Measurements from ENCODE around the gene BATF2.
"Not testable (repeated sequence)": the region's sequence is repeated elsewhere in the genome, so short reads cannot be mapped to it uniquely, and the experiment has no call there.

BATF2 gene

DNA sequence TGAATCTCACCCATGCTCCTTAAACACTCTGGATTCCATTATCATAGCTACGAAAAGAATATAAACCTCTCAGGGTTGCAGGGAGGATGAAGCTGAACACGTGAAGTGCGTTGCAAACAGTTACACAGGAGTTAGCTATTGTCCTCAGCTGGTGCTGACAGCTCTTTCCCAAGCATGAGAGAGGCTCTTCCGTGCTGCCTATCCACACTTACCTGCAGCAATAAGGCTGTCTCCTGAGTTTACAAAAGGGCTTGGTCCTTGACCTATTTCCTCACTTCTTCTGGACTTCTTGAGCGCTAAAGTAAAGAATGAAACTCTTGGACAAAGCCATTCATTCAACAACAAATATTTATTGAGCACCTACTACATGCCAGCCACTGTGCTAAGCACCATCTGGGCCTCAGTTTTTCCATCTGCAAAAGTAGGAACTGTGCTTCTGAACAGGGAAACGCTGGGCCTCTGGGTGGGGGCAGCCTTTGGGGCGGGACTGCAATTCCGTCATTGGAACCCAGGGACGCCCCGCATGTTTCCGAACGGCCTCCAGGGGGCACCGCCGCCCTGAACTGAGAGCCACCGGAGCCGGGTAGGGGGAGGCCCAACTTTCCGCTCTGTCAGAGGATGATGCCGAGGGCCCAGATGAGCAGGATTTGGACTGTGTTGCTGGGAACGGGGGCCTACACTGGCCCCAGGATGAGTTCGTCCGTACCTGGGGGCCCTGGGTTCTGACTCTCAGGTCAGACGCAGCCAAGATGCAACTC, 16.5 kb upstream of the BATF2 start:
- DNase-seq = no peak

DNA sequence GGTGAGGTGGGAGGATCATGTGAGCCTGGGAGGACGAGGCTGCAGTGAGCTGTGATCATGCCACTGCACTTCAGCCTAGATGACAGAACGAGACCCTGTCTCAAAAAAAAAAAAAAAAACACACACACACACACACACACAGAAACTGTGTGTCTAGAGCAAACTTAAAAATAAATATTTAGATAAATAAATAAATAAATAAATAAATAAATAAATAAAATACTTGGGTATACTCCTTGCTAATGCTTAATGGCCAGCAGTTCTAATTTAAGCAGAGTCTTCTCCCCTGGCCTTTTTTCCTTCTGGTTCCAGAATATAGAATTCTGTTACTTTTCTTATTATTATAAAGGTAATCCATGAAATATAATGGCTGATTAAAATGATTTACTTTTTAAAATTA, 12.1 kb upstream of the BATF2 start:
- no peak for DNase-seq

DNA sequence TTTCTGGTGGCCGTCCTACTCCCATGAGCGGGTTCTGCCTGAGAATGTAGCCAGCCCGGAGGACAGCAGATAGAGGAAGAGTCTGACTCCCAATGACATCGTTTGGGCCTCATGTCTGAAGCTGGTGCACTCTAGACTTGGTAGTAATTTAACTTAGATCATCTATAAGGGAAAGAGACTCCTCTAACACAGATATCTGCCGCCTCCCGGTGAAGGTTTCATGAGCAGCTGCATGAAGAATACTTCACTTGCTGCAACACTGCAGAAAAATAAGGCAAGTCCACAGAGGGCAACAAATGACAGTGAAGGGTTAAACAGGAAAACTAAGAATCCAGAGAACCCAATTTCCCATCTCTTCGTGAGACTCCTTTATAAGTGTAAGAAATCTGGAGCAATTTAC, 11.2 kb upstream of the BATF2 start:
- DNase-seq = no peak

DNA sequence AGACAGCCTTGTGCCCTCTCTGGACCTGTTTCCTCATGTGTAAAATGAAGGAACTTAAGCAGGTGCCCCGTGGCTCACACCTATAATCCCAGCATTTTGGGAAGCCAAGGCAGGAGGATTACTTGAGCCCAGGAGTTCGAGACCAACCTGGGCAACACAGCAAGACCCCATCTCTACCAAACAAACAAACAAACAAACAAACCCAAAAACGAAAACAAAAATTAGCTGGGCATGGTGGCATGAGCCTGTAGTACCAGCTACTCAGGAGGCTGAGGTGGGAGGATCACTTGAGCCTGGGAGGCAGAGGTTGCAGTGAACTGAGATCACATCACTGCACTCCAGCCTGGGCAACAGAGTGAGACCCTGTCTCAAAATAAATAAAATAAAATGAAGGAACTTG, 7.2 kb upstream of the BATF2 start:
- not testable (repeated sequence) for DNase-seq

DNA sequence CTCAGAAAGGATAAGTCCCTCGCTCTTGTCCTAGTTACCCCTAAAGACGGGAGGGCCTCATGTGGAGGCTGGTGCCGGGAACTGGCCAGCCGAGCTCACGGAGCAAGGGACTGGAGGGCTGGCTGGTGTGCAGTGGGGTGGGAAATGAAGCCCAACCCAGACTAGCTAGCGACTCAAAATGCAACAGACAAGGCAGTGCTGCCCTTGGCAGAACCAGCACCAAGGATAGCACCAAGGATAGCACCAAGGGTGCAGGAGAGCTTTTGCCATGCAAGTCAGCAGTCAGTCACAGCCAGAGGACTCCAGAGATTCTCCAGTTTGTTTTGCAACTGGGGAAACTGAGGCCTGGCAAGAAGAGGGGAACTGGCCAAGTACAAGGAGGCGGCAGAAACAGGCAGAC, 6.5 kb upstream of the BATF2 start:
- DNase-seq = no peak

DNA sequence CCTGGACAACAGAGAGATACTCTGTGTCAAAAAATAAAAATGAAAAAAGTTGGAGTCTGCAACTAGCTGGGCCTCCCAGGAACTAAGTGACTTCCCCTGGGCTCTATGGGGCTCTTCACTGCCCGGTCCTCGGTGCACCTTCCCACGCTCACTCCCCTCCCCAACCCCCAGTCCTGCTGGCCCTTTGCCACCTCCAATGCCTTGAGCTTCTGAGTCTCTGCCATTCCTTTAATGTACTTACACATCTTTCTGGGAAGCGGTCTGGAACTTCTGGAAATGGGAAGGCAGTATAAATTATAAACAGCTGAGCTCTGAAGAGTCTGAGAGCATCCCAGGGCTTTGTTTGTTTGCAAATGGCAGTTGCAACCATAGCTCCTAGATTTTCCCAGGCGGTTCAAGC, 5.9 kb upstream of the BATF2 start:
- DNase-seq = no peak

DNA sequence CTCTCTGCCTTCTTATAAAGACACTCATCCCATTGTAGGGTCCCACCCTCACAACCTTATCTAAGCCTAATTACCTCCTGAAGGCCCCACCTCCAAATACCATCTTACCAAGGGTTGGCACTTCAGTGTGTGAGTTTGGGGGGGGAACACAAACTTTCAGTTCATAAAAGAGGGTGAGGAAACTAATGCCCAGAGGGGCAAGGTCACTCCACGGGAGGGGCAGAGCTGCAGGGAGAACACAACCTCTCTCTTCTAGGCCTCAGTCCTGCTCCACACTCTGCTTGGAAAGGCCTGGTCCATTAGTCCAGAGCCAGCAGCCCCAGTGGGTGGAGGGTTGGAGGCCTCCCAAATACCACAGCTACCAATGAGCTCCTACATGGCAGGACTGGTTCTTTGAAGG, 2.7 kb upstream of the BATF2 start:
- no peak for DNase-seq

DNA sequence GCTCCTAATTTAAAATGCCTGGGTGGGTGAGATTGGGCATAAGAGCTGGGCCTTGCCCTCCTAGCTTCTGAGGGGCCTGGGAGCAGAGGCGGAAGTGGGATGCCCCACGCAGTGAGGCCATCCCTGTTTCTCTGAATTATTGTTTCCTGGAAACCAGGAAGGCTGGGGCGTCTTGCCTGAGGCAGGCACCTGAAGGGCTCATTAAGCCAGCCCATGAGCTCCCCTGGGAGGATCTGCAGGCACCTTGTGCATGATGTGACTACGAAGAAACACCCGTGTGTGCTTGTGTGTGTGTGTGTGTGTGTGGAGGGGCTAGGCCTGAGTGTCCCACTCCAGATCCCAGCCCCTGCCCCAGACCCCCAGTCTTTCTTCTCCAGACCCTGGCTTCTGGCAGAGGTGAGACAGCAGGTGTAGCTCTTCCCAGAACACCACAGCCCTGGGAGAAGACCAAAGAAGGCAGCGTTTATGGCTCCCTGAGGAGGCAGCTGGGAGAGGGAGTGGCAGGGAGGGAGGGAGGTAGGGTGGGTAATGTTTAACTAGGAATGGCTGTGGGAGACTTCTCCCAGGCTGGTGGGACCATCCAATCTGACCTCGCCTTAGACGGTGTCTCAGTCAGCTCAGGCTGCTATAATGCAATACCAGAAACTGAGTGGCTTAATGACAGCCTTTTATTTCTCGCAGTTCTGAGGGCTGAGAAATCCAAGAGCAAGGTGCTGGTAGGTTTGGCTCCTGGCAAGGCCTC, 2.1 kb upstream of the BATF2 start:
- no peak for DNase-seq

DNA sequence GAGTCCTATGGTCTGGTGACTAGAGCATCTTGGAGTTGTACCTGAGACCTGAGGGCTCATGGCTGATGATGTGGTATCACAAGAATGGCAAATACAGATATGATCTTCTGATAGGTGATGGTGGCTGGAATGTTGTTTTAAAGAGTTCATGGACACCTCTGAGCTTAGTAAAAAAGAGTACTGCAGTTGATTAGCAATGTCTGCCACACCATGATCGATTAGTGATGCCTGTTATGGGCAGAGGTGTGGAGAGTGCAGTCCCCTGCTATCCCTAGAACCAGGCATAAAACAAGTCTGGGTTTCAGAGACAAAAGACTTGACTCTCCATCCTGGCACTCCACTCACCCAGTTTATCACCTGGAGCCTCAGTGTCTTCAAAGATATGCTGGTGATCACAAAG, 1.4 kb upstream of the BATF2 start:
- DNase-seq = no peak

DNA sequence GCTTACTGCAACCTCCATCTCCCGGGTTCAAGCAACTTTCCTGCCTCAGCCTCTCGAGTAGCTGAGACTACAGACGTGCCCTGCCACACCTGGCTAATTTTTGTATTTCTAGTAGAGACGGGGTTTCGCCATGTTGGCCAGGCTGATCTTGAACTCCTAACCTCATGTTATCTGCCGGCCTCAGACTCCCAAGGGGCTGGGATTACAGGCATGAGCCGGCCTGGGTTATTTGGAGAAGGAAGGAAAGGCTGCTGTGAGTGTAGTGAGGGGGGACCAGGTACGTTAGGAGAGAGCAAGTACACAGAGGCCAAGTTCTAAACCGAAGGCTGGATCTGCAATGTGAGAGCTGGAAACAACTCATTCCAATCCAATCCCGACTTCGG, 453 bp downstream of the BATF2 start:
- DNase-seq = no peak

DNA sequence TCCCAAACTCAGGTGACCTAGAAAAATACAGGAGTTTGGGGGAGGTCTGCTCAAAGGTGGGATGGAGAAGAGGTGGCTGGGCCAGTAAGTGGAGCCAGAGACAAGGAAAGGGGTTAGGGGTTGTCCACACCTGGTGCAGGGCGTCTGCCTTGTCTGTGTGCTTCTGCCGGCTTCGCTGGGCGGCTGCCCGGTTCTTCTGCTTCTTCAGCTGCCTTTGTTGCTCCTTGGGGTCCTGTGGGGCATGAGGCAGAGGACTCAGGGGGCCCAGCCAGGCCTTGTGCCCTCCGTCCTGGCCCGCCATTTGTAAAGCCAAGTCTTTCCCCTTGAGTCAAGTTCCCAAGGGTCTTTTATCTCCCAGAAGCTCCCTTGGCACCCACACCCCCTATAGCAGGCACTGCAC, 2.5 kb downstream of the BATF2 start:
- DNase-seq = no peak

DNA sequence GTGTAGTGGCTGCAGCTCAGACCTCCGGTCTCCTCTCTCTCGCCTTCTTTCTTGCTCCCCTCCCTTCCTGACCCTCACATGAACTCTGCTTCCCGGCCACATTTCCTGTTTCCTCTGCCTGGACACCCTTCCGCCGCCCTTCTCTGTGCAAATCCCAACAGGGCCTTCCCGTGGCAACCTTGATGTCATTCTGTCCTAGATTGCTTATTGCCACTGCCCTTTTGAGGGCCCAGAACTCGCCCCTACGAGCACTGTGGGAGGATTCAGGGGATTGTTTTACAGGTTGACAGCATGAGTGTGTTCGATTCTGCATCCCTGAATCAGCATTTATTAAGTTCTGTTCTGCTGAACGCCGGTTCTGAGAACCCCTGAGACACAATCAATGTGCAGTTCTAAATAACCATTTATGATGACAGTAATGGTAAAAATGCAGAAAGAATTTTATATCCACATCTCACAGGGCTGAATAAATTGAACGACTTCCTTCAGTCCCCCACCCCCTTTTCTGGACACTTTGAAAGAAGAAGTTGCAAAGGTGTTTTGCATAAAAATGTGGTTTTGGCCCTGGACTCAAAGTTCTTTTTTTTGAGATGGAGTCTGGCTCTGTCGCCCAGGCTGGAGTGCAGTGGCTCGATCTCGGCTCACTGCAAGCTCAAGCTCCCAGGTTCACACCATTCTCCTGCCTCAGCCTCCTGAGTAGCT, 6.4 kb downstream of the BATF2 start:
- DNase-seq = no peak

DNA sequence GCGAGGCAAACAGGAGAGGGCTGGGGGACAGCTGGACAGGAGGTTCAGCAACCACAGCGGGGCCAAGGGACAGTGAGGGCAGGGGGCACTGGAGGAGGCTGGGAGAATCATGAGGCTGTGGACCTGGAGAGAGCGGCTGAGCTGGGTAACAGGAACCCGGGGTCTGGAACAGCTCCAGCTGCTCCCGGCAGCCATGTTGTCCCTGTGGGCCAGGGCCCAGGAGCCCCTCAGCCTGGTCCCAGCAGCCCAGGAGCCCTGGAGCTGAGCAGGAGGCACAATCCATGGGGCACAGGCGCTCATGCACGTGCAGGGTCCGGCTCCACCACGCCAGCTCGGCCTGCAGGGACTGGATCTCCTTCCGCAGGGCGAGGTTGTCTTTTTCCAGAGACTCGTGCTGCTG, 7.4 kb downstream of the BATF2 start:
- DNase-seq = no peak

DNA sequence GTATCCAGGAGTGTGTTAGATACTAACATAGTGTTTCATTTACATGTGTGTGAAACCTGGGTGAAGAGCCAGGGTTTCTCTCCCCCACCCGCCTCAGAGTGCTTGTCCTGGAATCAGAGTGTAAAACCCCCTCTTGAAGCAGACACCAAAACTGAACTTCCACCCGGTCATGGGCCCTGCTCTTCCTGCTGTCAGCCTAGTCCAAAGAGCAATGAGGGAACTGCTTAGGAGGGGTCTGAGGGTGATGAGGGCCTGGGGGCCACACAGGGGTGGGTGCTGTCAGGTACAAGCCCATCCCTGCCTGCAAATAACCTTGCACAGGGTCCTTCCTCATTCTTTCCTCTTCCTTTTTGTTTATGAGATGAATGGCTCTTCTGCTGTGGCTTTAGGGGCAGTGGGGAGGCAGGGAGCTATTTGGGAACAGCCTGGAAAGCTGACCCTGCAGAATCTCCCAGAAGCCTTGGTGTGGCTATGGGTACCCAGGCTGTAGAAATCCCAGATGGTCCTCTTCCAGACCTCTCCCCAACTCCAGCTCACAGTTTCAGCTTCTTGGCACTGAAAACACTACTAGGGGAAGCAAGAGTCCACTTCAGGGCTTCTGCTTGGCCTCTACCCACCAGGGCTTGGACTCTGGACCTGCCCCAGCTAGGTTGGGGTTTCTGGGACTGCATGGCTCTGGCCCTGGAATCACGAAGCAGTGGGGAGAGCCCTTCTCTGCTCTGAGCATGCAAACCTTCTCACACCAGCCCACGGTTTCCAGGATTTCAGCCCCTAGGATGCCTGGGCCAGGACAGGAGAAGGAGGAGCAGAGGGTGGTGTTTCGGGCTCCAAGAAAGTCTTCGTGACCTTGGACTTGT, 8.5 kb downstream of the BATF2 start:
- no peak for DNase-seq

DNA sequence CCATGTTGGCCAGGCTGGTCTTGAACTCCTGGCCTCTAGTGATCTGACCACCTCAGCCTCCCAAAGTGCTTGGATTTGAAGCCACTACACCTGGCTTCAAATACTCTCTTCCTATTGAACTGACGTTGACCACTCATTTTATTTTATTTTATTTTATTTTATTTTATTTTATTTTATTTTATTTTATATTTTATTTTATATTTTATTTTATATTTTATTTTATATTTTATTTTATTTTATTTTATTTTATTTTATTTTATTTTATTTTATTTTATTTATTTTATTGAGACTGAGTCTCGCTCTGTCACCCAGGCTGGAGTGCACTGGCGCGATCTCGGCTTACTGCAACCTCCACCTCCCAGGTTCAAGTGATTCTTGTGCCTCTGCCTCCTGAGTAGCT, 13.4 kb downstream of the BATF2 start:
- not testable (repeated sequence) for DNase-seq

DNA sequence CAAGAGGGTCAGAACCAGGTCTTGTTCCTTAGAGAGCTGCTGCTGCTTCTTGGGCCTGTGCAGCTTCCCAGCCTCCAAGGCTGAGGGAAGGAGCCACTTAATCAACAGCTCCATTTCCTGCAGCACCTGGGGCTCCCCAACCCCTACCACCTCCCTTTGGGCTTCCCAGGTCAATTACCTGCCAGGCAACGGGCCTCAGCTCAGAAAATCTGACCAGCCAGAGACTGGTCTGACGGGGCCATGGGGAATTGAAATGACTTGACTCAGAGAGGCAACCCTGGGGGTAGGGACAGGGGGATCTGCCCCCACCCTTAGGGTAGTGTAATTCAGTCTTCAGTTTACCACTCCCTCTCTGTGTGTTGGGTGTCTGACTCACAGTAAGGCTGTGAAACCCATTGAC, 20.1 kb downstream of the BATF2 start:
- DNase-seq = no peak

DNA sequence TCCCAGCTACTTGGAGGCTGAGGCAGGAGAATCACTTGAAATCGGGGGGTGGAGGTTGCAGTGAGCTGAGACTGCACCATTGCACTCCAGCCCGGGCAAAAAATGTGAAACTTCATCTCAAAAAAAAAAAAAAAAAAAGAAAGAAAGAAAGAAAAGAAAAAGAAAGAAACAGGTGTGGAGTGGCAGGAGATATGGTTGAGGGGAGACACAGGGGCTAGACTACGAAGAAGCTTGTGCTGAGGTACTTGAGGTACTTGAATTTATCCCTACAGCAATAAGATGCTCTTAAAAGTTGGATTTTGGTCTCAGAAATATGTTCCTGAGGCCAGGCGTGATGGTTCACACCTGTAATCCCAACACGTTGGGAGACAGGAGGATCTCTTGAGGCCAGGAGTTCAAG, 22.6 kb downstream of the BATF2 start:
- no peak for DNase-seq

DNA sequence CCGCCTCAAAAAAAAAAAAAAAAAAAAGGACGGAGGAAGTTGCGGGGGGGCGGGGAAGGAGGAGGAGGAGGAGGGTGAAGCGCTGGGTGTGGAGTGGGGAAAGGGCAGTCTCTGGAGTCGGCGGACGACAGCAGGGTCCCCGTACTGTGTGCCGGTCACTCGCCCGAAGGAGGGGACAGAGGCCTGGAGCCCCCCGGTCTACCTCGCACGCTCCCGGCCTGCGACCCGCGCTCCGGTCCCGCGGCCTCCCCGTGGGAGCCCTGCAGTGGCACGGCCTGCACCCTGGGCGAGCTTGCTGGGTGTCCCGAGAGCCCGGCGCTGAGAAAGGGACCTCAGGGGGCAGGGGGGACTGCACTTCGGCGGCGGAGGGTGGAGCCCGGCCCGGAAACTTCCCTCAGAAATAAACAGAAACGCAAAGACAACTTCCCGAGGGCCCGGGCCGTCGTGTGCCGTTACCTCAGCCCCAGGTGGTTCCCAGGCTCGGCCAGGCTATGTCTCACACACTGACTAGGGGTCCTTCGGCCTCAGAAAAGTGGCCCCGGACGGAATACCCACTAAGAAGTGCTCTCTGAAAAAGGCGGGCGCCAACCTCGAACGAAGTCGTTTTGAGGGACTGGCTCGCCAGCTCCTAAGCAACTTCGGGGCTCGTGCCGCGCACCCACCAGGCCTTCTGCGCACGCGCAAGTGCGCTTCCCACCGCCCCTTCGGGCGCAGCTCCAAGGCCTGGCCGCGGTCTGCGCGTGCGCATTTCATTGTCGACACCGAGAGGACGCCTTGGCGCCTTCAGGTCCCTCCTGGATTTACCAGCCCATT, 25.1 kb downstream of the BATF2 start, which contains the start of gene MAJIN:
TSS of gene MAJIN (minus strand) at position 688 of the 813 bp plus-strand sequence. CDS start 12,703 bp downstream, outside the sequence.
- DNase-seq = peak; percentile 94

DNA sequence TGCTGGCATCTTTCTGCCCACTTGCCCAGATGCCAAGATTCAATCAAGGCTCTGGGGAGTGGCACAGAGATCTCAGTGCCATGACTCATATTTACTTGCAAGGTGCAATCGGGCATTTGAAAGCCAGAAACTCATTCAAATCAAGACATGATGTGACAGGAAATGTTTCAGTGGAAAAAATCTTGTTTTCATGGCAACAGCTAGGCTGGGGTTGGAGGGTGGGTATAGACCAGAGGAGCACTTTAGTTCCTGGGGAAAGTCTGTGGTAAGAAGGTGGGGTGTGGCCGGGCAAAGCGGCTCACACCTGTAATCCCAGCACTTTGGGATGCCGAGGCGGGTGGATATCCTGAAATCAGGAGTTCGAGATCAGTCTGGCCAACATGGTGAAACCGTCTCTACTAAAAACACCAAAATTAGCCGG, 26.0 kb downstream of the BATF2 start:
- DNase-seq = peak; percentile 70

DNA sequence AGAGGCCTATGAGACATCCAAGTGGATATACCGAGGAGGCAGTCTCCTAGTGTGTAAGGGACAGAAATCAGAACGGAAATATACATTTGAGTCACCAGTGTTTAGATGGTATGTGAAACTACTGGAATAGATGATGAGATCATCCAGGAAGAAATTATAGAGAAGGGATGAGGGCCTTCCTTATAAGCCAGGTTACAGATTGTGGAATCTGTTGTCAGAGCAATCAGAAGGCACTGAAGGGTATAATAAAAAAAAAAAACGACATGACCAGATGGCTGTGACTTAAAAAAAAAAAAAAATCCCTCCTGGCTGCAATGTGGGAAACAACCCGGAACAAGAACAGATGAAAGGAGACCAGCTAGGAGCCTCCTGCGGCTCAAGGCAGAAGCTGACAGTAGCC, 27.6 kb downstream of the BATF2 start:
- DNase-seq = no peak

DNA sequence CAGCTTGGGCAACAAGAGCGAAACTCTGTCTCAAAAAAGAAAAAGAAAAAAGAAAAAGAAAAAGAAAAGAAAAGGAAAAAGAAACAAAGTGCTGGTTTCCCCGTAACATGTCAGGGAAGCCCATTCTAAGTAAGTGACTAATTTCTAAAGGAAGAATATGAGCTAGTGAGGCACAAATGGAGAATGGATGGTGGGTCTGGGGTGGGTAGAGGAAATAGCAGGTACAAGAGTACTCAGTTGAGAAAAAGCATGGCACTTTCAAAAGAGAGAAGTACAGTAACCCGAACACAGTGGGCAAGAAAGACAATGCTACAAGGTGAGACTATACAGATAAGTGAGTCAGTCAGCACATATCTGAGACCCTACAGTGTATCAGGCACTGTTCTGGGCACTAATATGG, 29.4 kb downstream of the BATF2 start:
- no peak for DNase-seq

DNA sequence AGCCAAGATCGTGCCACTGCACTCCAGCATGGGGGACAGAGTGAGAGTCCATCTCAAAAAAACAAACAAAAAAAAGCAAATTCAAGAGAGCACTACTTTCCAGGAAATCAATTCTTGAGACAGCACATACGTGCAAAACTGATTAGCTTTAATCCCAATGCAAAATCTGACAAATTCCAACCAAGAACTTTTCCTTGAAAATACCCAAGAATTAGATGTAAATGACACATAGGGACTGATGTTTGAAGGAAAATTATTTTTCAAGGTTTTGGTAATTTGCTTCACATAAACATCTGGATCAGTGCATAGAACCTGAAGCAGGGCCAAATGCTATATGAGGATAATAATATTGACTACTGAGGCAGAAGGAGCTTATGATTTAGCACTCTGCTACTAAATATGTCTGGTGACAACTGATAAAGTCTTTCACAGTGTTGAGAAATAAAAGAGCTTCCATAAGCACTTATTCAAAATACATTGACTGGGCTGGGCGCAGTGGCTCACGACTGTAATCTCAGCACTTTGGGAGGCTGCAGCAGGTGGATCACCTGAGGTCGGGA, 33.6 kb downstream of the BATF2 start:
- DNase-seq = no peak
